ENCODE measurements around the gene OR4B1.
"Not testable (repeated sequence)": the region's sequence is repeated elsewhere in the genome, so short reads cannot be mapped to it uniquely, and the experiment has no call there.

OR4B1 gene

GRCh38 chr11:48207881-48208280 is 8.7 kb upstream of the OR4B1 start:
- TF ChIP-seq CTCF (IDR thresholded peaks at IDR 0.05; ENCODE audit: extremely low read depth, missing control alignments): no peak
- no peak for DNase-seq (ENCODE audit: low spot score)

GRCh38 chr11:48210052-48210451 is 6.6 kb upstream of the OR4B1 start:
- DNase-seq (ENCODE audit: low spot score): no peak
- TF ChIP-seq CTCF (IDR thresholded peaks at IDR 0.05; ENCODE audit: extremely low read depth, missing control alignments): no peak

DNA sequence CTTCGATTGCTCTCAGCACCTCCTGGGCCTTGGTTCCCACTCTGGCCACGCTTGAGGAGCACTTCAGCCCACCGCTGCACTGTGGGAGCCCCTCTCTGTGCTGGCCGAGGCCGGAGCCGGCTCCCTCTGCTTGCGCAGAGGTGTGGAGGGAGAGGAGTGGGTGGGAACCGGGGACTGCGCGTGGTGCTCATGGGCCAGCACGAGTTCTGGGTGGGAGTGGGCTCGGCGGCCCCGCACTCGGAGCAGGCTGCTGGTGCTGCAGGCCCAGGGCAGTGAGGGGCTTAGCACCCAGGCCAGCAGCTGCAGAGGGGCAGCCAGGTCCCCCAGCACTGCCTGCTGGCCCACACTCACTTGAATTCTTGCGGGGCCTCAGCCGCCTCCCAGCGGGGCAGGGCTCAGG is 12.2 kb downstream of the OR4B1 start:
- TF ChIP-seq CTCF (IDR thresholded peaks at IDR 0.05; ENCODE audit: extremely low read depth, missing control alignments): no peak

GRCh38 chr11:48230057-48230456 is 13.4 kb downstream of the OR4B1 start:
- not testable (repeated sequence) for DNase-seq (ENCODE audit: low spot score)

More for the DNA sequence above, 12.2 kb downstream of the OR4B1 start:
- DNase-seq (ENCODE audit: low spot score): no peak

GRCh38 chr11:48237727-48238126 is 21.1 kb downstream of the OR4B1 start:
- no peak for DNase-seq (ENCODE audit: low spot score)
- no peak for TF ChIP-seq CTCF (IDR thresholded peaks at IDR 0.05; ENCODE audit: extremely low read depth, missing control alignments)

- no peak for TF ChIP-seq CTCF (IDR thresholded peaks at IDR 0.05; ENCODE audit: extremely low read depth, missing control alignments)
- DNase-seq (ENCODE audit: low spot score): no peak
Measured at GRCh38 chr11:48242501-48242900, 25.9 kb downstream of the OR4B1 start.

DNA sequence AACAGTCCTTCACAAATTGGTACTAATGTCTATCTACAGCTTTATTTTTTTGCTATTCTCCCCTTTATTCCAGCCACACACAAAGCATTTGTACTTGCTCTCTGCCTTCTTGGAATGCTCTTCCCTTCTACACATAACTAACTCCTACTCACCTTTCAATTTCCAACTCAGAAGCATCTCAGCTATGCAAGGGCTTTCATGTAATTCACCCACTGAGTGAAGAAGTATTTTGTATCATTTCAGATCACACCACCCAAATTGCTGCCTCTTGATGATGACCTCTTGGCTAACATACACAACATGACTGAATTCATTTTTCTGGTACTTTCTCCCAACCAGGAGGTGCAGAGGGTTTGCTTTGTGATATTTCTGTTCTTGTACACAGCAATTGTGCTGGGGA is 28.2 kb downstream of the OR4B1 start, which contains the start of gene OR4X2:
TSS of gene OR4X2 (plus strand) at position 301 of the 400 bp plus-strand sequence. CDS start at position 301, 0 bp downstream.
- no peak for DNase-seq (ENCODE audit: low spot score)
- no peak for TF ChIP-seq CTCF (IDR thresholded peaks at IDR 0.05; ENCODE audit: extremely low read depth, missing control alignments)

DNA sequence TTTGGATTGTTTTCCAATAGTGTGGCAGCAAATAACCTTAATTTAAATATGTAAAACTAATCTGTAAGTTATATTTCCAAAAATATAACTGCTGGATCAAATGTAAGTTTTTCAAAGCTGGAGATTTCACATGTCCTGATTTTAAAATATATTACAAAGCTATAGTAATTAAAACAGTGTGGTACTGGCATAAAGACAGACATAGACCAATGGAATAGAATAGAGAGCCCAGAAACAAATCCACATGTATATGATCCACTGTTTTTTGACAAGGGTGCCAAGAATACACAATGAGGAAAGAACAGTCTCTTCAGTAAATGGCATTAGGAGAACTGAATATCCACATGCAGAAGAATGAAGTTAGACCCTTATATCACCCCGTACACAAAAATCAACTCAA is 32.3 kb downstream of the OR4B1 start:
- TF ChIP-seq CTCF (IDR thresholded peaks at IDR 0.05; ENCODE audit: extremely low read depth, missing control alignments): no peak

More for the DNA sequence above, 32.3 kb downstream of the OR4B1 start:
- DNase-seq (ENCODE audit: low spot score): no peak
